ENCODE results near the gene ZBTB32. TPM values are rescaled to one million over a fixed set of nuclear protein-coding genes. Genes with fewer than 3 reads are reported as not detected.

Gene ZBTB32
- total and polyA plus RNA-seq, 5 donors = not detected

Other genes starting within 250 kb of the ZBTB32 start
- gene KRTDAP, start 214.1 kb upstream of the ZBTB32 start, total RNA-seq = not detected
- gene KRTDAP, start 214.1 kb upstream of the ZBTB32 start, polyA plus RNA-seq = 0.29 TPM
- 10 to 100 TPM in 3 of 4 donors, 1 to 10 TPM in 1; 9.1 to 23.4 (median 15.7) TPM for gene DMKN, start 190.9 kb upstream of the ZBTB32 start, total RNA-seq
- gene DMKN, start 190.9 kb upstream of the ZBTB32 start, polyA plus RNA-seq = 22.8 TPM
- not detected for gene SBSN, start 176.2 kb upstream of the ZBTB32 start, total RNA-seq
- gene SBSN, start 176.2 kb upstream of the ZBTB32 start, polyA plus RNA-seq = not detected
- gene GAPDHS, start 171.1 kb upstream of the ZBTB32 start, total RNA-seq = not detected
- not detected for gene GAPDHS, start 171.1 kb upstream of the ZBTB32 start, polyA plus RNA-seq
- gene TMEM147, start 158.9 kb upstream of the ZBTB32 start, total RNA-seq = 10 to 100 TPM; 77.3 to 94.8 (median 85.0) TPM
- gene TMEM147, start 158.9 kb upstream of the ZBTB32 start, polyA plus RNA-seq = 140 TPM
- gene ATP4A, start 140.9 kb upstream of the ZBTB32 start, total RNA-seq = not detected
- not detected for gene ATP4A, start 140.9 kb upstream of the ZBTB32 start, polyA plus RNA-seq
- gene PMIS2, start 118.4 kb upstream of the ZBTB32 start, total RNA-seq = not detected
- not detected for gene PMIS2, start 118.4 kb upstream of the ZBTB32 start, polyA plus RNA-seq
- 1 to 10 TPM; 3.1 to 5.6 (median 4.8) TPM for gene HAUS5, start 91.8 kb upstream of the ZBTB32 start, total RNA-seq
- gene HAUS5, start 91.8 kb upstream of the ZBTB32 start, polyA plus RNA-seq = 4.5 TPM
- gene RBM42, start 75.5 kb upstream of the ZBTB32 start, total RNA-seq = 10 to 100 TPM; 52.0 to 57.9 (median 54.2) TPM
- 50.9 TPM for gene RBM42, start 75.5 kb upstream of the ZBTB32 start, polyA plus RNA-seq
- 1 to 10 TPM in 1 of 4 donors, under 1 TPM in 2, not detected in 1; 0.41 to 1.0 (median 0.59) TPM for gene ETV2, start 62.8 kb upstream of the ZBTB32 start, total RNA-seq
- 0.77 TPM for gene ETV2, start 62.8 kb upstream of the ZBTB32 start, polyA plus RNA-seq
- 1,000 to 10,000 TPM in 3 of 4 donors, 100 to 1,000 TPM in 1; 899 to 1,285 (median 1,111) TPM for gene COX6B1, start 56.2 kb upstream of the ZBTB32 start, total RNA-seq
- 3,084 TPM for gene COX6B1, start 56.2 kb upstream of the ZBTB32 start, polyA plus RNA-seq
- gene UPK1A, start 38.0 kb upstream of the ZBTB32 start, total RNA-seq = not detected
- not detected for gene UPK1A, start 38.0 kb upstream of the ZBTB32 start, polyA plus RNA-seq
- 10 to 100 TPM; 14.7 to 19.1 (median 17.8) TPM for gene KMT2B, start 13.4 kb downstream of the ZBTB32 start, total RNA-seq
- gene KMT2B, start 13.4 kb downstream of the ZBTB32 start, polyA plus RNA-seq = 13.8 TPM
- gene IGFLR1, start 37.9 kb downstream of the ZBTB32 start, total RNA-seq = 1 to 10 TPM; 1.8 to 6.3 (median 4.4) TPM
- gene IGFLR1, start 37.9 kb downstream of the ZBTB32 start, polyA plus RNA-seq = 4.7 TPM
- 10 to 100 TPM; 19.6 to 31.3 (median 22.8) TPM for gene U2AF1L4, start 40.9 kb downstream of the ZBTB32 start, total RNA-seq
- gene U2AF1L4, start 40.9 kb downstream of the ZBTB32 start, polyA plus RNA-seq = 32.3 TPM
- gene PSENEN, start 41.1 kb downstream of the ZBTB32 start, total RNA-seq = 10 to 100 TPM; 40.0 to 50.4 (median 43.8) TPM
- 69.7 TPM for gene PSENEN, start 41.1 kb downstream of the ZBTB32 start, polyA plus RNA-seq
- gene LIN37, start 44.0 kb downstream of the ZBTB32 start, total RNA-seq = 10 to 100 TPM in 2 of 4 donors, 1 to 10 TPM in 2; 8.2 to 14.6 (median 10.3) TPM
- 17.9 TPM for gene LIN37, start 44.0 kb downstream of the ZBTB32 start, polyA plus RNA-seq
- gene HSPB6, start 52.5 kb downstream of the ZBTB32 start, total RNA-seq = 100 to 1,000 TPM; 107 to 207 (median 148) TPM
- 209 TPM for gene HSPB6, start 52.5 kb downstream of the ZBTB32 start, polyA plus RNA-seq
- gene PROSER3, start 53.6 kb downstream of the ZBTB32 start, total RNA-seq = 10 to 100 TPM in 1 of 4 donors, 1 to 10 TPM in 3; 5.6 to 10.3 (median 7.4) TPM
- 6.4 TPM for gene PROSER3, start 53.6 kb downstream of the ZBTB32 start, polyA plus RNA-seq
- gene ARHGAP33, start 71.0 kb downstream of the ZBTB32 start, total RNA-seq = 10 to 100 TPM in 1 of 4 donors, 1 to 10 TPM in 3; 1.5 to 11.8 (median 4.9) TPM
- 4.3 TPM for gene ARHGAP33, start 71.0 kb downstream of the ZBTB32 start, polyA plus RNA-seq
- gene PRODH2, start 108.3 kb downstream of the ZBTB32 start, total RNA-seq = not detected
- gene PRODH2, start 108.3 kb downstream of the ZBTB32 start, polyA plus RNA-seq = not detected
- not detected for gene NPHS1, start 147.9 kb downstream of the ZBTB32 start, total RNA-seq
- gene NPHS1, start 147.9 kb downstream of the ZBTB32 start, polyA plus RNA-seq = not detected
- gene KIRREL2, start 152.4 kb downstream of the ZBTB32 start, total RNA-seq = not detected
- not detected for gene KIRREL2, start 152.4 kb downstream of the ZBTB32 start, polyA plus RNA-seq
- gene APLP1, start 164.0 kb downstream of the ZBTB32 start, total RNA-seq = 10 to 100 TPM; 18.0 to 26.3 (median 21.0) TPM
- 33.2 TPM for gene APLP1, start 164.0 kb downstream of the ZBTB32 start, polyA plus RNA-seq
- 10 to 100 TPM in 1 of 4 donors, 1 to 10 TPM in 3; 4.4 to 10.7 (median 6.3) TPM for gene NFKBID, start 196.0 kb downstream of the ZBTB32 start, total RNA-seq
- 6.4 TPM for gene NFKBID, start 196.0 kb downstream of the ZBTB32 start, polyA plus RNA-seq
- gene HCST, start 198.0 kb downstream of the ZBTB32 start, total RNA-seq = 1 to 10 TPM; 2.3 to 4.4 (median 2.7) TPM
- 2.6 TPM for gene HCST, start 198.0 kb downstream of the ZBTB32 start, polyA plus RNA-seq
- 10 to 100 TPM; 37.2 to 52.6 (median 43.3) TPM for gene TYROBP, start 203.7 kb downstream of the ZBTB32 start, total RNA-seq
- 36.7 TPM for gene TYROBP, start 203.7 kb downstream of the ZBTB32 start, polyA plus RNA-seq
- gene LRFN3, start 231.8 kb downstream of the ZBTB32 start, total RNA-seq = 10 to 100 TPM in 1 of 4 donors, 1 to 10 TPM in 3; 8.2 to 10.8 (median 9.0) TPM
- gene LRFN3, start 231.8 kb downstream of the ZBTB32 start, polyA plus RNA-seq = 8.4 TPM